ENCODE results near the gene IL1F10.

The IL1F10 gene

GRCh38 chr2:113103277-113103676, 35.5 kb downstream of the IL1F10 start:
- TF ChIP-seq GATA2 (IDR thresholded peaks at IDR 0.05; ENCODE audit: low read depth, low read length) (no peak), GATA3 (IDR thresholded peaks at IDR 0.05; ENCODE audit: low read depth, low read length) (no peak)

- no peak for TF ChIP-seq GATA3 (IDR thresholded peaks at IDR 0.05; ENCODE audit: low read depth, low read length)
- TF ChIP-seq GATA2 (IDR thresholded peaks at IDR 0.05; ENCODE audit: low read depth, low read length): no peak
Observed at GRCh38 chr2:113104054-113104611, 36.4 kb downstream of the IL1F10 start.

GRCh38 chr2:113105047-113105785, 37.4 kb downstream of the IL1F10 start:
- TF ChIP-seq GATA2 (IDR thresholded peaks at IDR 0.05; ENCODE audit: low read depth, low read length): no peak
- no peak for TF ChIP-seq GATA3 (IDR thresholded peaks at IDR 0.05; ENCODE audit: low read depth, low read length)

- TF ChIP-seq GATA2 (IDR thresholded peaks at IDR 0.05; ENCODE audit: low read depth, low read length) (no peak), GATA3 (IDR thresholded peaks at IDR 0.05; ENCODE audit: low read depth, low read length) (no peak)
Observed at GRCh38 chr2:113111121-113111520, 43.4 kb downstream of the IL1F10 start.

DNA sequence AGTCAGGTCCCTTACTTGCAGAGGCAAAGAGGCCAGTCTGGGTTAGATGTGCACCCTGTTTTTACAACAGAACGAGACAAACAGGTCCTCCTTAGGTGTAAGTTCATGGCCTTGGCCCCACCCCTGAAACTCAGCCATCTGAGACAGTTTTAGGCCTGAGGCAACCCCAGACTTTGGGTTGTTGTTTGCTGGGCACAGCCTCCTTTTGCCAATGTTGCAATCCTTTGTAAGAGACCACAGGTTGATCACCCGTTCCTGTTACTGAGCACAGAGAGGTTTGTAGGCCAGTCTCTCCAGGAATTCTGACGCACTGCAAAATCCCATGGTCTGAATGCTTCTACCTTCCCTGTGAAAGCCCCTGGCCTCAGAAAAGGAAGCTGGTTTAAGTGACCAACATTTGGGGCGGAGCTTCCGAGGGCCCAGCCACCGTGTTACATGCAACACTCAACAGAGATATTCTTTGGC, 44.1 kb downstream of the IL1F10 start:
- TF ChIP-seq GATA3 (IDR thresholded peaks at IDR 0.05; ENCODE audit: low read depth, low read length): no peak
- TF ChIP-seq GATA2 (IDR thresholded peaks at IDR 0.05; ENCODE audit: low read depth, low read length): no peak

GRCh38 chr2:113112441-113112840, 44.7 kb downstream of the IL1F10 start:
- no peak for TF ChIP-seq GATA3 (IDR thresholded peaks at IDR 0.05; ENCODE audit: low read depth, low read length)
- no peak for TF ChIP-seq GATA2 (IDR thresholded peaks at IDR 0.05; ENCODE audit: low read depth, low read length)

DNA sequence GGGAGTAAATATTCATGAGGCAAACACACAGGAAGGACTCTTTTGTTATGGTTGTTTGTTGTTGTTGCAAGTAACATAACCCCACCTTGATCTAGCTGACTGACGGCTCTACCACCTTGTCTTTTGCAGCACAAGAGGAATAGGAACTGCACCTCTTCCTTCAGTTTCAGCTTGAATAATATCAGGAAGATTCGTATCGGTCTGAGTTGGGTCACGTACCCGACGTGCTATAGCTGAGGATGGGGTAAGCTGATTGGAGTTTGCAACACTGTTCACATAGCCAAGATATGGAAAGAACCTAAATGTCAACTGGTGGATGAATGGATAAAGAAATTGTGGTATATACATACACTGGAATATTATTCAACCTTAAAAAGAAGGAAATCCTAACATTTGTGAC, 45.1 kb downstream of the IL1F10 start:
- TF ChIP-seq GATA3 (IDR thresholded peaks at IDR 0.05; ENCODE audit: low read depth, low read length): no peak
- TF ChIP-seq GATA2 (IDR thresholded peaks at IDR 0.05; ENCODE audit: low read depth, low read length): no peak

- TF ChIP-seq GATA3 (IDR thresholded peaks at IDR 0.05; ENCODE audit: low read depth, low read length) (no peak), GATA2 (IDR thresholded peaks at IDR 0.05; ENCODE audit: low read depth, low read length) (no peak)
Observed at GRCh38 chr2:113113807-113114206, 46.0 kb downstream of the IL1F10 start.

GRCh38 chr2:113114224-113114945, 46.6 kb downstream of the IL1F10 start:
- TF ChIP-seq GATA3 (IDR thresholded peaks at IDR 0.05; ENCODE audit: low read depth, low read length) (no peak), GATA2 (IDR thresholded peaks at IDR 0.05; ENCODE audit: low read depth, low read length) (no peak)

- TF ChIP-seq GATA2 (IDR thresholded peaks at IDR 0.05; ENCODE audit: low read depth, low read length) (no peak), GATA3 (IDR thresholded peaks at IDR 0.05; ENCODE audit: low read depth, low read length) (no peak)
Observed at GRCh38 chr2:113114996-113115395, 47.2 kb downstream of the IL1F10 start.

- TF ChIP-seq GATA3 (IDR thresholded peaks at IDR 0.05; ENCODE audit: low read depth, low read length) (no peak), GATA2 (IDR thresholded peaks at IDR 0.05; ENCODE audit: low read depth, low read length) (no peak)
Observed at GRCh38 chr2:113116100-113116958, 48.6 kb downstream of the IL1F10 start.

GRCh38 chr2:113117541-113118262, 49.9 kb downstream of the IL1F10 start:
- TF ChIP-seq GATA3 (IDR thresholded peaks at IDR 0.05; ENCODE audit: low read depth, low read length) (no peak), GATA2 (IDR thresholded peaks at IDR 0.05; ENCODE audit: low read depth, low read length) (no peak)

GRCh38 chr2:113118263-113118657, 50.5 kb downstream of the IL1F10 start:
- TF ChIP-seq GATA3 (IDR thresholded peaks at IDR 0.05; ENCODE audit: low read depth, low read length) (no peak), GATA2 (IDR thresholded peaks at IDR 0.05; ENCODE audit: low read depth, low read length) (no peak)

All from SH-SY5Y (cell line).